ENCODE results near the gene TNS3.

TNS3 gene

GRCh38 chr7:47580811-47581331 lies 1.0 kb downstream of the TNS3 start:
- DNase-seq = no peak

- no peak for DNase-seq
Observed at GRCh38 chr7:47580175-47580706, 1.7 kb downstream of the TNS3 start.

GRCh38 chr7:47579458-47579857 lies 2.5 kb downstream of the TNS3 start:
- no peak for DNase-seq

- DNase-seq = no peak
Observed at GRCh38 chr7:47578579-47579270, 3.2 kb downstream of the TNS3 start.

GRCh38 chr7:47577321-47577919 lies 4.5 kb downstream of the TNS3 start:
- DNase-seq = no peak

- DNase-seq = no peak
Observed at GRCh38 chr7:47576866-47577306, 5.0 kb downstream of the TNS3 start.

- no peak for DNase-seq
Observed at GRCh38 chr7:47576031-47576865, 5.7 kb downstream of the TNS3 start.

GRCh38 chr7:47574482-47575329 lies 7.2 kb downstream of the TNS3 start:
- DNase-seq = no peak

GRCh38 chr7:47573758-47574481 lies 8.0 kb downstream of the TNS3 start:
- DNase-seq = no peak

- DNase-seq = no peak
Observed at GRCh38 chr7:47572939-47573757, 8.8 kb downstream of the TNS3 start.

GRCh38 chr7:47572094-47572445 lies 9.8 kb downstream of the TNS3 start:
- no peak for DNase-seq

GRCh38 chr7:47571331-47572093 lies 10.4 kb downstream of the TNS3 start:
- DNase-seq = no peak

- DNase-seq = no peak
Observed at GRCh38 chr7:47570649-47571050, 11.3 kb downstream of the TNS3 start.

GRCh38 chr7:47568547-47568946 lies 13.4 kb downstream of the TNS3 start:
- no peak for DNase-seq

- DNase-seq = no peak
Observed at GRCh38 chr7:47568056-47568455, 13.9 kb downstream of the TNS3 start.

- no peak for DNase-seq
Observed at GRCh38 chr7:47565640-47566250, 16.2 kb downstream of the TNS3 start.

- DNase-seq = no peak
Observed at GRCh38 chr7:47563521-47563920, 18.4 kb downstream of the TNS3 start.

- DNase-seq = no peak
Observed at GRCh38 chr7:47561715-47562446, 20.0 kb downstream of the TNS3 start.

Data from stimulated activated CD4-positive, alpha-beta T cell treated with anti-CD3 and anti-CD28 coated beads, Interleukin-4, amount 100 ng/mL, for 24 hours (primary cell).